Upper lobe of left lung (tissue), 6 donors: ENCODE data around the gene CFAP221. TPM values are rescaled to one million over a fixed set of nuclear protein-coding genes. Genes with fewer than 3 reads are reported as not detected.

Source experiments
- ATAC-seq, 2 donors: fragments of 200-7000 bp; cut with Tn5 transposase; one replicate each; pipeline ENCODE4 v1.9.1; 2022; ENCODE audit warnings: mild to moderate bottlenecking in 2 of 2, moderate library complexity in 2 of 2; ENCODE audit not compliant: low FRiP score in 2 of 2
- DNase-seq, 2 donors: peaks; one replicate each; pipeline ENCODE4 v3.0.0-alpha.2; 2019 to 2020
- H3K27ac ChIP-seq, 4 donors: fragments of 200-600 bp; sonication (generic); one replicate each; pipeline ENCODE4 v1.5.1; 2016 to 2019
- H3K27me3 ChIP-seq, 4 donors: fragments of 200-600 bp; sonication (generic); one replicate each; pipeline ENCODE4 v1.5.1; 2017 to 2019
- H3K36me3 ChIP-seq, 4 donors: fragments of 200-600 bp; sonication (generic); one replicate each; pipeline ENCODE4 v1.5.1; 2016 to 2019
- H3K4me1 ChIP-seq, 4 donors: fragments of 200-600 bp; sonication (generic); one replicate each; pipeline ENCODE4 v1.5.1; 2018 to 2019
- H3K4me3 ChIP-seq, 4 donors: fragments of 200-600 bp; sonication (generic); one replicate each; pipeline ENCODE4 v1.5.1; 2017 to 2019; ENCODE audit warnings: mild to moderate bottlenecking in 2 of 4, moderate library complexity in 1 of 4
- H3K9me3 ChIP-seq, 4 donors: fragments of 200-600 bp; sonication (generic); one replicate each; pipeline ENCODE4 v1.5.1; 2018 to 2019
- CTCF ChIP-seq, 6 experiments: fragments of 450-650 bp in 4 of 6; fragments of 200-600 bp in 2 of 6; sonication (generic) in 2 of 6; IDR thresholded peaks; one replicate each; pipeline ENCODE4 v1.5.1; 2016 to 2019; ENCODE audit warnings: antibody characterized with exemption in 6 of 6
- EP300 ChIP-seq, 4 donors: sonication (generic); formaldehyde crosslinking; IDR thresholded peaks; one replicate each; pipeline ENCODE4 v1.5.1; 2017; ENCODE audit warnings: antibody characterized with exemption in 4 of 4, control low read depth in 2 of 4
- POLR2A ChIP-seq, 4 donors: fragments of 450-650 bp; IDR thresholded peaks; one replicate each; pipeline ENCODE4 v1.5.1; 2016 to 2017; ENCODE audit warnings: antibody characterized with exemption in 4 of 4, mild to moderate bottlenecking in 2 of 4
- POLR2AphosphoS5 ChIP-seq, 2 donors: sonication (generic); formaldehyde crosslinking; IDR thresholded peaks; one replicate each; pipeline ENCODE4 v1.5.1; 2017; ENCODE audit warnings: antibody characterized with exemption in 2 of 2
- WGBS, 2 donors: methylation state at CpG; one replicate each; pipeline ENCODE4 v1.1.5; 2017 to 2018; 5-methylcytosine and 5-hydroxymethylcytosine counted together
- total RNA-seq, 6 donors: library from RNA; depleted of rRNA in 4 of 6; stranded (reverse); fragments of >200 nt in 4 of 6; gene quantifications; one replicate each; pipeline versions ENCODE4 v1.1.0 to v1.2.1, GENCODE V29; 2016 to 2021
- donor health status: DM: no; HTN: no; CAD: no; lungs with moderate emphysema.
- donor health status: DM: no; HTN: yes; CAD: no; lungs with severe emphysema.

The CFAP221 gene
- total RNA-seq, 6 donors from 2014 or later = 13.9 to 67.5 (median 30.9) TPM

DNA sequence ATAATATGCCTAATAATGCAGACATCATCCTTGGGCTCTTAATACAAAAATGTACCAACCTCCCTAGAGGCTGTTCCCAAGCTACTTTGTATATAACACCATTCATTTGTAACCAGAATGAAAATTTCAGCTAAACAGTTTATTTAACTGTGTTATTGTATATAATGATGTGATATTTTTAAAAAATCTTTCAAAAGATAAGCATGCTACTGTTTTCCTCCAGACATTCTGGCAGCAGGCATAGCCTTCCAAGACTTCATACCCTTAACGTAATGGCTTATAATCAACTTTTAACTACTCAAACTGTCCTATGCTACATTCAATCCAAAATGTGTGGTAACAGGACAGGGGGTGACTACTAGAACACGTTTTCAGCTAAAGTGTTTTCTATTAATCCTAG, 21.2 kb downstream of the CFAP221 start:
- no peak for DNase-seq
- TF ChIP-seq POLR2A (IDR thresholded peaks at IDR 0.05) (no peak), EP300 (IDR thresholded peaks at IDR 0.05) (no peak), POLR2AphosphoS5 (IDR thresholded peaks at IDR 0.05) (no peak), CTCF (IDR thresholded peaks at IDR 0.05) (no peak)

DNA sequence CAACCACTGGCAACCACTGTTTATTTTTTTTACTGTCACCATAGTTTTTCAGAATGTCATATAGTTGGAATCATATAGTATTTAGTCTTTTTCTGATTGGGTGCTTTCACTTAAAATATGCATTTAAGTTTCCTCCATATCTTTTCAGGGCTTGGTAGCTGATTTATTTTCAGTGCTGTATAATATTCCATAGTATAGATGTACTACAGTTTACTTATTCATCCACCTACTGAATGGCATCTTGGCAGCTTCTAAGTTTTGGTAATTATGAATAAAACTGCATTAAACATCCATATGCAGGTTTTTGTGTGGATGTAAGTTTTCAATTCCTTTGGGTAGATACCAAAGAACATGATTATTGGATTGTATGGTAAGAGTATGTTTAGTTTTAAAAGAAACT, 23.0 kb downstream of the CFAP221 start:
- TF ChIP-seq POLR2AphosphoS5 (IDR thresholded peaks at IDR 0.05) (no peak), EP300 (IDR thresholded peaks at IDR 0.05) (no peak), POLR2A (IDR thresholded peaks at IDR 0.05) (no peak), CTCF (IDR thresholded peaks at IDR 0.05) (no peak)
- no peak for ATAC-seq
- Histone ChIP-seq H3K4me3 (no peak overlapping the region), H3K27ac (no peak overlapping the region), H3K36me3 (no peaks in the 10 kb centered on the region), H3K27me3 (no peaks in the 10 kb centered on the region), H3K4me1 (no peaks in the 10 kb centered on the region), H3K9me3 (no peaks in the 10 kb centered on the region)
- no peak for DNase-seq

More for the DNA sequence above, 21.2 kb downstream of the CFAP221 start:
- Histone ChIP-seq H3K4me1 (no peaks in the 10 kb centered on the region), H3K4me3 (no peak overlapping the region), H3K36me3 (no peaks in the 10 kb centered on the region), H3K27me3 (no peaks in the 10 kb centered on the region), H3K27ac (no peak overlapping the region), H3K9me3 (no peaks in the 10 kb centered on the region)
- ATAC-seq = no peak
- WGBS, 2 donors = 66 to 76% methylated on average over 2 of the region's 2 CpGs

GRCh38 chr2:119574108-119574815, 30.0 kb downstream of the CFAP221 start:
- Histone ChIP-seq H3K36me3 (no peaks in the 10 kb centered on the region), H3K9me3 (no peaks in the 10 kb centered on the region), H3K4me3 (no peak overlapping the region), H3K4me1 (no peaks in the 10 kb centered on the region), H3K27ac (no peak overlapping the region), H3K27me3 (no peaks in the 10 kb centered on the region)
- WGBS, 2 donors = 75 to 78% methylated on average over 3 of the region's 3 CpGs
- no peak for TF ChIP-seq POLR2A (IDR thresholded peaks at IDR 0.05)
- TF ChIP-seq CTCF (IDR thresholded peaks at IDR 0.05) = no peak
- TF ChIP-seq EP300 (IDR thresholded peaks at IDR 0.05) = no peak
- TF ChIP-seq POLR2AphosphoS5 (IDR thresholded peaks at IDR 0.05) = no peak
- ATAC-seq = no peak
- no peak for DNase-seq

GRCh38 chr2:119574864-119575263, 30.6 kb downstream of the CFAP221 start:
- 50 to 63% methylated on average over 2 of the region's 2 CpGs for WGBS, 2 donors

More at GRCh38 chr2:119574864-119575263, 30.6 kb downstream of the CFAP221 start:
- Histone ChIP-seq H3K4me3 (no peak overlapping the region), H3K36me3 (no peaks in the 10 kb centered on the region), H3K27me3 (no peaks in the 10 kb centered on the region), H3K9me3 (no peaks in the 10 kb centered on the region), H3K27ac (no peak overlapping the region), H3K4me1 (peaks cover 0 to under 1% (median under 1%) of the 10 kb centered on the region in 4 donors)
- DNase-seq (no peak), ATAC-seq (no peak)
- TF ChIP-seq CTCF (IDR thresholded peaks at IDR 0.05) = no peak
- no peak for TF ChIP-seq POLR2A (IDR thresholded peaks at IDR 0.05)
- TF ChIP-seq EP300 (IDR thresholded peaks at IDR 0.05) = no peak
- TF ChIP-seq POLR2AphosphoS5 (IDR thresholded peaks at IDR 0.05) = no peak
